Measurements from ENCODE around the gene DNM2.

The DNM2 gene

DNA sequence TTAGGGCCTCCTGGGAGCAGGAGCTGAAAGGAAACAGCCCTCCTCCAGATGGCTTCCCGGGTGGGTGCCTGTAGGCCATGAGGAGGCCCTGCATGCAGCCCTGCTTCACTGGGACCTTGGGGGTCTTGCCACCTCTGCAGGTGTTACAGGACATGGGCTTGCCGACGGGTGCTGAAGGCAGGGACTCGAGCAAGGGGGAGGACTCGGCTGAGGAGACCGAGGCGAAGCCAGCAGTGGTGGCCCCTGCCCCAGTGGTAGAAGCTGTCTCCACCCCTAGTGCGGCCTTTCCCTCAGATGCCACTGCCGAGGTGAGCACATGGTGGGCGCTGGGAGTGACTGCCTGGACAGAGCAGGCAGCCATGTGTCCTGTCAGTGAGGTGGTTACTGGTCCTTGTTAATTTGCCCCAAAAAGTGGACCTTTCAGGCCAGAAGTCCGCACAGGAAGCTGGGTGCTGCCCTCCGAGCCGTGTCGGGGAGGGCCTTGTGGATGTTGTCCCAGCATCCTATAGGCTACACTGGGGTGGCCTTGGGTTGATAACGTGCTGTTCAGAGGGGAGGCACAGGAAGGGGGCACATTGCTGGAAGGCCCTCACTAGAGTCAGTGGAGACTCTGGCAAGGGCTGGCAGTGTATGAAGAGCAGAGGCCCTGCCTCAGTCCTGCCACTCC, 35.3 kb upstream of the DNM2 start:
- no peak overlapping the region for H3K9ac ChIP-seq (ENCODE audit: low read length)
- no peaks in the 10 kb centered on the region for H3K4me1 ChIP-seq (ENCODE audit: control insufficient read depth, insufficient read depth, low read length)
- no peak overlapping the region for H3K4me3 ChIP-seq (ENCODE audit: low read length)
- H3K36me3 ChIP-seq (ENCODE audit: control insufficient read depth, insufficient read depth, low read length) = peaks cover 41% of the 10 kb centered on the region
- H3K9me3 ChIP-seq (ENCODE audit: control insufficient read depth, low read length) = no peaks in the 10 kb centered on the region
- no peaks in the 10 kb centered on the region for H3K27me3 ChIP-seq (ENCODE audit: control insufficient read depth, insufficient read depth, low read length)

DNA sequence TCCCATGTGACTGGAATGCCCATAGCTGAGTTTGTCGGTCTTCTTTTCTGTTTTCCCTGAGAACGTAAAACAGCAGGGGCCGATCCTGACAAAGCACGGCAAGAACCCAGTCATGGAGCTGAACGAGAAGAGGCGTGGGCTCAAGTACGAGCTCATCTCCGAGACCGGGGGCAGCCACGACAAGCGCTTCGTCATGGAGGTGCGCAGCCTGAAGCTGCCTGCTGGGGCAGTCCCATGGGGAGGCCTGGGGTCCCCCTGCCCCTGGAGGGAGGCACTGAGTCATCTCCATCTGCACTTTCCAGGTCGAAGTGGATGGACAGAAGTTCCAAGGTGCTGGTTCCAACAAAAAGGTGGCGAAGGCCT, 34.8 kb upstream of the DNM2 start:
- no peaks in the 10 kb centered on the region for H3K9me3 ChIP-seq (ENCODE audit: control insufficient read depth, low read length)
- no peak overlapping the region for H3K4me3 ChIP-seq (ENCODE audit: low read length)
- H3K4me1 ChIP-seq (ENCODE audit: control insufficient read depth, insufficient read depth, low read length) = no peaks in the 10 kb centered on the region
- peaks cover 43% of the 10 kb centered on the region for H3K36me3 ChIP-seq (ENCODE audit: control insufficient read depth, insufficient read depth, low read length)
- H3K9ac ChIP-seq (ENCODE audit: low read length) = no peak overlapping the region
- H3K27me3 ChIP-seq (ENCODE audit: control insufficient read depth, insufficient read depth, low read length) = no peaks in the 10 kb centered on the region

DNA sequence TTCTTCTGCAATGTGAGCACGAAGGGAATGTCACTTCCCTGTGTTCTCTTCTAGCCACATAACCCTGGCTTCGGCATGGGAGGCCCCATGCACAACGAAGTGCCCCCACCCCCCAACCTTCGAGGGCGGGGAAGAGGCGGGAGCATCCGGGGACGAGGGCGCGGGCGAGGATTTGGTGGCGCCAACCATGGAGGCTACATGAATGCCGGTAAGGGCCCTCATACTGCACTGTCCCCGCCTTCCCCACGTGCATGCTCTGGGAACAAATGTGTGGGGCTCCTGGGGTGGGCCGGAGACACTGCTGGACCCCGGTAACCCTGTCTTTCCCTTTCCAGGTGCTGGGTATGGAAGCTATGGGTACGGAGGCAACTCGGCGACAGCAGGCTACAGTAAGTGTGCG, 34.3 kb upstream of the DNM2 start:
- Histone ChIP-seq H3K36me3 (ENCODE audit: control insufficient read depth, insufficient read depth, low read length) (peaks cover 42% of the 10 kb centered on the region), H3K9ac (ENCODE audit: low read length) (no peak overlapping the region), H3K9me3 (ENCODE audit: control insufficient read depth, low read length) (no peaks in the 10 kb centered on the region)

DNA sequence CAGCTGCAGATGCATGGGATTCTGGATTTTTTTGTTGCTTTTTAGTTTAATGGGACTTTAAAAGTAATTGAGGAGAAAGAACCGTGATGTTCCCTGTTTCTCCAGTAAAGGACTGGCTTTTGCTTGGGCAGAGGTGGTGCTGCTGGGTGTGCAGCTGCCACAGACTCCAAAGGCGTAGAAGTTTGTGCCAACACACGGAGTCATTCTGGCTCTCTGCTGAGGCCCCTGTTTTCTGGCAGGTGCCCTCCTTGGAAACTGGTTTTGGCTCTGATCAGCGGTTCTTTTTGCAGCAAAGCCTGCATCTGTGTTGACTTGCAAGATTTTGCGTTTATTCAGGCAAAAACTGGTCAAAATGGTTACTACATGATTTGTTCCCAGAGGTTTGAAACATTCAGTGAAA, 32.7 kb upstream of the DNM2 start:
- H3K9ac ChIP-seq (ENCODE audit: low read length) = no peak overlapping the region
- peaks cover 41% of the 10 kb centered on the region for H3K36me3 ChIP-seq (ENCODE audit: control insufficient read depth, insufficient read depth, low read length)
- no peaks in the 10 kb centered on the region for H3K9me3 ChIP-seq (ENCODE audit: control insufficient read depth, low read length)
- H3K4me3 ChIP-seq (ENCODE audit: low read length) = no peak overlapping the region
- no peaks in the 10 kb centered on the region for H3K4me1 ChIP-seq (ENCODE audit: control insufficient read depth, insufficient read depth, low read length)
- H3K27me3 ChIP-seq (ENCODE audit: control insufficient read depth, insufficient read depth, low read length) = no peaks in the 10 kb centered on the region

More for the DNA sequence above, 34.3 kb upstream of the DNM2 start:
- no peaks in the 10 kb centered on the region for H3K4me1 ChIP-seq (ENCODE audit: control insufficient read depth, insufficient read depth, low read length)
- H3K27me3 ChIP-seq (ENCODE audit: control insufficient read depth, insufficient read depth, low read length) = no peaks in the 10 kb centered on the region
- no peak overlapping the region for H3K4me3 ChIP-seq (ENCODE audit: low read length)

DNA sequence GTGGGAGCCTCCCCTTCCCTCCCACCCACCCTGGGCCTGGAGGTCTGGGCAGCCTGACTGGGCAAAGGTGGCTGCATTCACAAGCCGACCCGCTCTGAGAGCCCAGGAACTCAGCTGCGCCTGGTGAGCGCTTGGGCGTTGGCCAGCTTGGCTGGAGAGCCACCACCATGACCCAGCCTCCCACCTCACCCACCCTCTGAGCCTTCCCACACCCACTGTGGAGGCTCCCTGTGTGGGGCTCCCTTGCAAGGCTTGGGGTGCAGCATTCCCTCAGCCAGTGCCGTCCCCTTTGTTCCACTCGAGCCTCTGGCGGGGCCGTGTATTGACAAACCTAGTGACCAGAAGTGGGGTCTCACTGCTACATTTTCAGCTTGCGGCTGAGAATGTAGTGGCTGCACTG, 31.7 kb upstream of the DNM2 start:
- Histone ChIP-seq H3K9ac (ENCODE audit: low read length) (no peak overlapping the region), H3K4me1 (ENCODE audit: control insufficient read depth, insufficient read depth, low read length) (no peaks in the 10 kb centered on the region), H3K36me3 (ENCODE audit: control insufficient read depth, insufficient read depth, low read length) (peaks cover 32% of the 10 kb centered on the region), H3K27me3 (ENCODE audit: control insufficient read depth, insufficient read depth, low read length) (no peaks in the 10 kb centered on the region), H3K9me3 (ENCODE audit: control insufficient read depth, low read length) (no peaks in the 10 kb centered on the region), H3K4me3 (ENCODE audit: low read length) (no peak overlapping the region)

DNA sequence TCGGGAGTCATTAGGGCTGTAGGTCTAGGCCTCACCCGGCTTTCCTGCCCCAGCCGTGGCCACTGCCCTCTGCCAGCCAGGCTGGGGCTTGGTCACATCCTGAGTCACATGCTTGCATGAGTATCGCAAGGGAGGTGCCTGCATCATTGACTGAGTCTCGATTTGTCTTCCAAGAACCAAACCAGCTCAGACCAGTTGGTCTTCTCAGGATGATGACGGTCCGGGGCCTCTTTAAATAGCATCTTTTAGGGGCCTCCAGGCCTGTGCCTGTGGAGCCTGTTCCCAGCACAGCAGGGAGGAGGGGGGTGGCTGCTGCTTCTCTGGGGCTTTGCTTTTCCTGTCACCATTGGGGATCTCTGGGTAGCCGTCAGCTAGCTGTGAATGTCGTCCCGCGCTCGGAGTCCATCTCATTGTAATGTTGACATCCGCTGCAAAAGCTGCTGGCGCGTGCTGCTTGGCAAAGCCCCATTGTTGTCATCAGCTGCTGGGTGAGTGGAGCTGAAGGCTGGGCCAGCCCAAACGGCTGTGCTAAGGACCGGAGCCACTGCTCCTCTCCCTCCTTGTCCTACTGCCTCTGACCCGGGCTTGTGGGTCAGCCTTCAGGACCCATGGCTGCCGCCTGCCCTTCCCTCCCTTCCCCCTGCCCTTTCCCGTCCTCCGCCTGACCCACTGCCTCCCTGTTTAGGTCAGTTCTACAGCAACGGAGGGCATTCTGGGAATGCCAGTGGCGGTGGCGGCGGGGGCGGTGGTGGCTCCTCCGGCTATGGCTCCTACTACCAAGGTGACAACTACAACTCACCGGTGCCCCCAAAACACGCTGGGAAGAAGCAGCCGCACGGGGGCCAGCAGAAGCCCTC, 31.0 kb upstream of the DNM2 start:
- Histone ChIP-seq H3K4me3 (ENCODE audit: low read length) (no peak overlapping the region), H3K36me3 (ENCODE audit: control insufficient read depth, insufficient read depth, low read length) (peaks cover 26% of the 10 kb centered on the region), H3K9ac (ENCODE audit: low read length) (no peak overlapping the region), H3K4me1 (ENCODE audit: control insufficient read depth, insufficient read depth, low read length) (no peaks in the 10 kb centered on the region), H3K27me3 (ENCODE audit: control insufficient read depth, insufficient read depth, low read length) (no peaks in the 10 kb centered on the region), H3K9me3 (ENCODE audit: control insufficient read depth, low read length) (no peaks in the 10 kb centered on the region)

DNA sequence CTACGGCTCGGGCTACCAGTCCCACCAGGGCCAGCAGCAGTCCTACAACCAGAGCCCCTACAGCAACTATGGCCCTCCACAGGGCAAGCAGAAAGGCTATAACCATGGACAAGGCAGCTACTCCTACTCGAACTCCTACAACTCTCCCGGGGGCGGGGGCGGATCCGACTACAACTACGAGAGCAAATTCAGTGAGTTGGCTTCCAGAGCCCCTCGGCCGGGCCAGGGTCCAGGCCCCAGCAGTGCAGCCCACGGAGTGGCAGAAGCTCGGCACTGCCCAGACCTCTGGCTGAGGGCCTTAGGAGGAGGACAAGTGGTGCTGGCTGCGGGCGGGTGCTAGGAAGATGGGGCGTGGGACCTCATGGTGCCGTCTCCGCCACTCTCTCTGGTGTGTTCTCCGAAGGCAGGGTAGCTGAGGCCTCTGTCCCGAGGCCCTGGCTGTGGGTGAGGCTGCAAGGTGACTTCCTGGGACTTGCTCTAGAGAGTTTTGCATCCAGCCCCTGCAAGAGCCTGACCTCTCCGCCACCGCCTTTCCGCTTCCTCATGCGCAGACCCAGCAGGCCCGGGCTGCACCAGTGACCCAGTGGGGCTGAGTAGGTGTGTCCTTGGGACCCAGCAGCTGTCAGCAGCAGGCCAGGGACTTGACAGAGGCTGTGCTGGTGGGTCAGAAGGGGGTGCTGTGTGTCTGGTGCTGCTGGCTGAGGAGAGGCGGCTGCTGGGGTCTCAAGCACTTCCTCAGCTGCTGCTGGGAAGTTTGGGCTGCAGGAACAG, 30.2 kb upstream of the DNM2 start:
- Histone ChIP-seq H3K9ac (ENCODE audit: low read length) (no peak overlapping the region), H3K4me3 (ENCODE audit: low read length) (no peak overlapping the region), H3K4me1 (ENCODE audit: control insufficient read depth, insufficient read depth, low read length) (no peaks in the 10 kb centered on the region), H3K27me3 (ENCODE audit: control insufficient read depth, insufficient read depth, low read length) (no peaks in the 10 kb centered on the region), H3K36me3 (ENCODE audit: control insufficient read depth, insufficient read depth, low read length) (peaks cover 23% of the 10 kb centered on the region), H3K9me3 (ENCODE audit: control insufficient read depth, low read length) (no peaks in the 10 kb centered on the region)

DNA sequence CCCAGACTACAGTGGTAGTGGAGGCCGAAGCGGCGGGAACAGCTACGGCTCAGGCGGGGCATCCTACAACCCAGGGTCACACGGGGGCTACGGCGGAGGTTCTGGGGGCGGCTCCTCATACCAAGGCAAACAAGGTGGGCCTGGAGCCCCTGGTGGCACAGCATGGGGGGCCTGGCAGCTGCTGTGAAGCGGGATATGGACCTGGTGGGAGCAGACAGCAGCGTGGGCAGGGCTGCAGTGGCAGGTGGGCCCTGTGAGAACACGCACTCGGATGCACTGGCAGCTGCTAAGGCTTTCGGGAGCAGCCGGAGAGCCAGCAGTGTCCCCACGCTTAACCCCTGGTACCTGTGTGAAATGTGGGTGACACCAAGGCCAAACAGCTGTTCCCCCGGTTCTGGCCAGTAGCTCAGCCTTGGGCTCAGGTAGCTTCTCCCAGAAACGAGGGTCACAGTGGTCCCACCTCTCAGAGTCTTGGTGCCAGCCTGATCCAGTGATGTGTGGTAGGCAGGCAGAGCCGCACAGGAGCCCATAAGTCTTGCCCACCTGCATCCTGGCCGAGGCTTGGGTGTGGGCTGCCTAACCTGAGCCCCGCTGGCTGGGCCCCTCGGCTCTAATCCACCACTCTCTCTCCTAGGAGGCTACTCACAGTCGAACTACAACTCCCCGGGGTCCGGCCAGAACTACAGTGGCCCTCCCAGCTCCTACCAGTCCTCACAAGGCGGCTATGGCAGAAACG, 29.2 kb upstream of the DNM2 start:
- Histone ChIP-seq H3K4me3 (ENCODE audit: low read length) (no peak overlapping the region), H3K27me3 (ENCODE audit: control insufficient read depth, insufficient read depth, low read length) (no peaks in the 10 kb centered on the region), H3K4me1 (ENCODE audit: control insufficient read depth, insufficient read depth, low read length) (no peaks in the 10 kb centered on the region), H3K36me3 (ENCODE audit: control insufficient read depth, insufficient read depth, low read length) (peaks cover 19% of the 10 kb centered on the region), H3K9me3 (ENCODE audit: control insufficient read depth, low read length) (no peaks in the 10 kb centered on the region), H3K9ac (ENCODE audit: low read length) (no peak overlapping the region)

DNA sequence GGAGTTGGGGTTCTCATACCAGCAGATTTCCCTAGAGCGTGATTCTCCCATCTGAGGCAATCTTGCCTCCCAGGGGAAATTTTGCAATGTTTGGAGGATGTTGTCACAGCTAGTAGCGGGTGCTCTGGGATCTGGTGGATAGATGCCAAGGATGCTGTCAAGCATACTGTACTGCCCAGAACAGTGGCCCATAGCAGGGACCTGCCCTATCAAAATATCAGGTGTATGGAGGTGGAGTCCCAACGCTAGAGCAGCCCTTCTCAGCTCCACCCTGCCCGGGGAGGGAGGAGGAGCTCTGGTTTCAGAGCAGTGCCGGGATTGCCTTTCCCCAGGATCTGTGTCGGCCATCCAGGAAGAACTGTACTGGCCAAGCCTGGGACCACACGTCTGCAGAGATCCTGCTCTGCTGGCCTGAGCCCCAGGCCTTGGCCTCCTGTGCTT, 27.5 kb upstream of the DNM2 start:
- Histone ChIP-seq H3K36me3 (ENCODE audit: control insufficient read depth, insufficient read depth, low read length) (peaks cover 19% of the 10 kb centered on the region), H3K4me3 (ENCODE audit: low read length) (no peak overlapping the region)

DNA sequence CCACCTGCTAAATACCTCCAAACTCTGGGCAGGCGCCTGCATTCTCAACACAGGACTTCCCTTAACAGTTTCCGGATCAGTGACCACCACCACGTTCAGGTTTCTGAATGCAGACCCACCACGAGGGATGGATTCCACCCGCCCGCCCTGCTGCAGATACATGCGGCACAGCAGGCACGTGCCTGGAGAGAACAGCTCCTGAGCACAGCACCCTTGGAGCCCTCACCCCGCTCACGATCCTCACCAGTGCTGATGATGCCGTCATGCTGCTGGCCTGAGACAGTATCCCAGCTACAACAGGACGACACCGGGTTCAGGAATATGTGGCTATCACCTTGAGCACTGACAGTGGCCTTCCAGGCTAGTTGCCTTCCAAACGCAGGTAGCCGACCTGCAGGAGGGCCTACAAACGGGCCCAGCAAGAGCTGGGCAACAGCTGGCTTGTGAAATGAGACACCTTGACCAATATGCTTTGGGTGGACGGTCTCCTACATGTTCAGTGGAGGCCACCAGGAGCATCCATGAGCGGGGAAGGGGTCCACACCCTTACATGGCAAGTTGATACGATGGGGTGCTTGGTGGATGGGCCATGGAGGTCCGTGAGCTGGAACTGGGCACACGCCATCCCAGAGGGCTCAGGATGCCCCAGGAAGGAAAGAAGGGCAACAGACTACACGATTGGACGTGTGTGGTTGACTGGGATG, 26.5 kb upstream of the DNM2 start:
- H3K4me3 ChIP-seq (ENCODE audit: low read length) = no peak overlapping the region
- H3K9me3 ChIP-seq (ENCODE audit: control insufficient read depth, low read length) = no peaks in the 10 kb centered on the region
- H3K27me3 ChIP-seq (ENCODE audit: control insufficient read depth, insufficient read depth, low read length) = no peaks in the 10 kb centered on the region
- H3K9ac ChIP-seq (ENCODE audit: low read length) = no peak overlapping the region
- peaks cover 19% of the 10 kb centered on the region for H3K36me3 ChIP-seq (ENCODE audit: control insufficient read depth, insufficient read depth, low read length)
- peaks cover 6% of the 10 kb centered on the region for H3K4me1 ChIP-seq (ENCODE audit: control insufficient read depth, insufficient read depth, low read length)

More for the DNA sequence above, 27.5 kb upstream of the DNM2 start:
- Histone ChIP-seq H3K9ac (ENCODE audit: low read length) (no peak overlapping the region), H3K9me3 (ENCODE audit: control insufficient read depth, low read length) (no peaks in the 10 kb centered on the region), H3K27me3 (ENCODE audit: control insufficient read depth, insufficient read depth, low read length) (no peaks in the 10 kb centered on the region), H3K4me1 (ENCODE audit: control insufficient read depth, insufficient read depth, low read length) (peaks cover 4% of the 10 kb centered on the region)

DNA sequence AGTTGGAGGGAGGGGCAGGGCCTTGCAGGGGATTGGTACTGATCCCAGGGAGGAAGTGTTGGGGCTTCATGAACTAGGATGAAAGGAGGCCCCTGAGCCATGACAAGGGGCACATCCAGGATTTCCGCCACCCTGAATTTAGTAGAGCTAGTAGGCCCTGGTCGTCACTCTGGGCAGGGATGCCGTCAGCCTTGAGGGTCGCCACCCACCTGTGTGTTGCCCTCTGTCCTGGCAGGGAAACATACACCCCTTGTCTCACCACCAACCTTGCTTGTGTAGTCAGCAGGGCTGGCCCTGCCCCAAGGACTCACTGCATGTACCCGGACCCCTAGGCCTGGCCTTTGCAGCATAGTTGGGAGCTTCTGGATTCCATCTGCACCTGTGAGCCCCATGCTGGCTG, 26.0 kb upstream of the DNM2 start:
- H3K4me3 ChIP-seq (ENCODE audit: low read length) = no peak overlapping the region
- H3K36me3 ChIP-seq (ENCODE audit: control insufficient read depth, insufficient read depth, low read length) = peaks cover 19% of the 10 kb centered on the region
- no peak overlapping the region for H3K9ac ChIP-seq (ENCODE audit: low read length)
- peaks cover 6% of the 10 kb centered on the region for H3K4me1 ChIP-seq (ENCODE audit: control insufficient read depth, insufficient read depth, low read length)
- H3K27me3 ChIP-seq (ENCODE audit: control insufficient read depth, insufficient read depth, low read length) = no peaks in the 10 kb centered on the region
- no peaks in the 10 kb centered on the region for H3K9me3 ChIP-seq (ENCODE audit: control insufficient read depth, low read length)
